ENCODE measurements around the gene RRP1.

RRP1 gene

DNA sequence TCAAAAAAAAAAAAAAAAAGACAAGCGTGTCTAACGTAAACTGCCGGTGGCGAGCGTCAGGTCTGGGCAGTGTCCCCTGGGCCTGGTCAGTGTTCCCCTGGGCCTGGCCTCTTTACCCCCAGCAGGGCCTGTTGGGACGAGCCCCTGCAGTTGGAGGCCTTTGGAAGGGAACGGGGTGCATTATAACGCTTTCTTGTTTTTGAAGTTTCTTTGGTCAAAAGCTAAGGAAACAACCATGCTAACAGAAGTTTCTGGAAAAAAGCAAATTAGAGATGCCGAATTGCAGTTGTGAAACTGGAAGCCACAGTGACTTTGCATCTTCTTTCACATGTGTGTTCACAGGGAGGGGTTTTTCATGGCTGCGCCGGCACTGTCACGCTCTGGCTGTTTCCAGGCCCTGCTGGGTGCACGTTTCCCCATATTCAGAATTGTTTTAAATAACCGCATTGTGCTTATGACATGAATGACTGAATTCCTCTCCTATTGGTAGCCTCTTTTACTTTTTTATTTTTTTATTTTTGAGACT is 16.0 kb downstream of the RRP1 start:
- H3K4me3 ChIP-seq (ENCODE audit: low read depth, low read length) = no peak overlapping the region
- DNase-seq (ENCODE audit: low read depth, low spot score) = no peak
- in situ Hi-C loops (cut with HindIII; ENCODE audit: low sequenced_read_pairs) = no loop called here
- TF ChIP-seq, protein P1, sequence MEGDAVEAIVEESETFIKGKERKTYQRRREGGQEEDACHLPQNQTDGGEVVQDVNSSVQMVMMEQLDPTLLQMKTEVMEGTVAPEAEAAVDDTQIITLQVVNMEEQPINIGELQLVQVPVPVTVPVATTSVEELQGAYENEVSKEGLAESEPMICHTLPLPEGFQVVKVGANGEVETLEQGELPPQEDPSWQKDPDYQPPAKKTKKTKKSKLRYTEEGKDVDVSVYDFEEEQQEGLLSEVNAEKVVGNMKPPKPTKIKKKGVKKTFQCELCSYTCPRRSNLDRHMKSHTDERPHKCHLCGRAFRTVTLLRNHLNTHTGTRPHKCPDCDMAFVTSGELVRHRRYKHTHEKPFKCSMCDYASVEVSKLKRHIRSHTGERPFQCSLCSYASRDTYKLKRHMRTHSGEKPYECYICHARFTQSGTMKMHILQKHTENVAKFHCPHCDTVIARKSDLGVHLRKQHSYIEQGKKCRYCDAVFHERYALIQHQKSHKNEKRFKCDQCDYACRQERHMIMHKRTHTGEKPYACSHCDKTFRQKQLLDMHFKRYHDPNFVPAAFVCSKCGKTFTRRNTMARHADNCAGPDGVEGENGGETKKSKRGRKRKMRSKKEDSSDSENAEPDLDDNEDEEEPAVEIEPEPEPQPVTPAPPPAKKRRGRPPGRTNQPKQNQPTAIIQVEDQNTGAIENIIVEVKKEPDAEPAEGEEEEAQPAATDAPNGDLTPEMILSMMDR (IDR thresholded peaks at IDR 0.05; ENCODE audit: low read depth, low read length) = no peak

DNA sequence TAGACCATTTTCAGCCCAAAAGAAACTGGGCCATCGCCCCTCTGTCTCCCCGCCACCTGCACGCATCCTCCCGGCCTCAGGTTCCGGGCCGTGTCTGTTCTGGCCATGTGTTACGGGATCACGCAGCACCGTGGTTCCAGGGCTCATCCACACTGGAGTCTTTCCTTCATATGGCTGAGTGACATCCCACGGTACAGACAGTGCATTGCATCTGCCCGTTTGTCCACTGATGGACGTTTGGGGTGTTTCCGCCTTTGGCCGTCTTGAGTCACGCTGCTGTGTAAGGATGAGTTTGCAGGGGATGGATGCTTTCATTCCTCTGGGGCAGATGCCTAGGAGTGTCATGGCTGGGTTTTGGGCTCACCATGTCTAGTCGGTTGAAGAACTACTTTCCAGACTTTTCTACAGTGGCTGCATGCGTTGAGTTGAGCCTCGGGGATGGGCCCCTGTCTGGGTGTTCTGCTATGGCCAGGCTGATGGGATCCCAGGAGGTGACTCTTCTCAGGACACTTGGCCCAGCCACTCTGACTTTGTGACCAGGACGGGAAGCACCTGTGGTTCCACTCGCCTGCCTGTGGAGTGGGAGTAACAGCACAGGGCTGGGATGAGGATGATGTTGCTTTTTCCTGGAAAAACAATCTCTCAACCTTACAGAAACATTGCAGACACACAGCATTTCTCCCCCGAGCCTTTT is 16.8 kb downstream of the RRP1 start:
- in situ Hi-C loops (cut with HindIII; ENCODE audit: low sequenced_read_pairs) = no loop called here
- TF ChIP-seq, protein P1 (IDR thresholded peaks at IDR 0.05; ENCODE audit: low read depth, low read length) = no peak
- no peak overlapping the region for H3K4me3 ChIP-seq (ENCODE audit: low read depth, low read length)
- no peak for DNase-seq (ENCODE audit: low read depth, low spot score)

DNA sequence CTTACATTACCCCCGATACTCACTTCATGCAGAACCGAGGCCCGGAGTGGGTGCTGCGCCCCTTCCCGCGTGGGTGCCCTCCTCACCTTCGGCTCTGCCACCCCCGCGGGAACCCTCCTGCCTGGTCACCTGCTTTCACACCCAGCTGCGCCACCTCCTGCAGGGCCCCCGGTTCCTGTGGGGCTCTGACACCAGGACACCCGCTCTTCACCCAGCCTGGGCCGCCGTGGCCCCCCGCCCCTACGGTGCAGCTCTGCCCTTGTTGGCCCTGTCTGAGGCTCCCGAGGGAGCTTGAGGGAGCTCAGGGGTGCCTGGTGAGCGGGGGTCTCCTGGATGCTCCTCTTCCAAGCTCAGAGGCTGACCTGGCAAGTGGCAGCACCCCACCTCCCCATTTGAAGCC is 19.0 kb downstream of the RRP1 start:
- TF ChIP-seq, protein P1 (IDR thresholded peaks at IDR 0.05; ENCODE audit: low read depth, low read length) = no peak
- DNase-seq (ENCODE audit: low read depth, low spot score) = no peak
- in situ Hi-C loops (cut with HindIII; ENCODE audit: low sequenced_read_pairs) = no loop called here
- no peak overlapping the region for H3K4me3 ChIP-seq (ENCODE audit: low read depth, low read length)

DNA sequence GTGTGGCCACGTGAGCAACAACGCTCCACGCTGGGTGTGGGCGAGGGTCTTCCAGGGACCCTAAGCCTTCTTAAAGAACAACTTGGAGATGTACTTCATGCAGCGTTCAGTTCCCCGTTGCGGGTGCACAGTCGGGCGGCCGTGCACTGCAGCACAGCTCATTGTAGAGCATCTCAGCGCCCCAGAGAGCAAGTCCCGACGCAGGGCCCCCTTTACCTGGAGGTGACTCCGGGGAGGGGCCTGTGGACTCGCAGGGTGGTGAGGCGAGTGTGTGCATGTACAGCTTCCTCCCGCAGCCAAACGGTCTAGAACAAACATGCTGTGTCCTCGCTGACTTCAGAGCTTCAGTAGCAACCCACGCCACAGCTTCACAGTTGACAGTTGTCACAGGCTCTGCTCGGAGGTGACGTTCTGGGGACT is 19.5 kb downstream of the RRP1 start:
- in situ Hi-C loops (cut with HindIII; ENCODE audit: low sequenced_read_pairs) = no loop called here
- no peak overlapping the region for H3K4me3 ChIP-seq (ENCODE audit: low read depth, low read length)
- DNase-seq (ENCODE audit: low read depth, low spot score) = no peak
- TF ChIP-seq, protein P1 (IDR thresholded peaks at IDR 0.05; ENCODE audit: low read depth, low read length) = no peak

DNA sequence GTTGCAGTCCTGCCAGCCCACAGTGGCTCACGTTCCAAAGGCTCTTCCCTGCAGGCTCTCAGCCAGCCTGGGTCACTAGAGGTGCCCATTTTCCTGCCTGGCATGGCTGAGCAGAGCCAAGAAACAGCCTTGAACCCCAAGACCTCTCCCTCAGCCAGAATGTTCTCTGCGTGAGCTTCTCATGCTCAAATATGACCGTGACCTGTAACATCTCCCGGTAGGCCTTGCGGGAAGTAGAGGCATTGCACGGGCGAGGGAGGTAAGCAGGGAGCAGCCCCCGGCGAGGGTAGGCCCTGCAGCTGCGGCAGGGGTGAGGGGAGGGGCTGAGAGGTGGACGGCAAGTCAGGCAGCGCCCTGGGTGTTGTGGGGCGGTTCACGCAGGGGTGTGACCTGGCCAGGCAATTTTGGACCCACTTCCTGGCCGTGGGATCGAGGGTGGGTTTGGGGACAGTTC is 20.0 kb downstream of the RRP1 start:
- no peak overlapping the region for H3K4me3 ChIP-seq (ENCODE audit: low read depth, low read length)
- TF ChIP-seq, protein P1 (IDR thresholded peaks at IDR 0.05; ENCODE audit: low read depth, low read length) = no peak
- in situ Hi-C loops (cut with HindIII; ENCODE audit: low sequenced_read_pairs) = no loop called here
- DNase-seq (ENCODE audit: low read depth, low spot score) = no peak

DNA sequence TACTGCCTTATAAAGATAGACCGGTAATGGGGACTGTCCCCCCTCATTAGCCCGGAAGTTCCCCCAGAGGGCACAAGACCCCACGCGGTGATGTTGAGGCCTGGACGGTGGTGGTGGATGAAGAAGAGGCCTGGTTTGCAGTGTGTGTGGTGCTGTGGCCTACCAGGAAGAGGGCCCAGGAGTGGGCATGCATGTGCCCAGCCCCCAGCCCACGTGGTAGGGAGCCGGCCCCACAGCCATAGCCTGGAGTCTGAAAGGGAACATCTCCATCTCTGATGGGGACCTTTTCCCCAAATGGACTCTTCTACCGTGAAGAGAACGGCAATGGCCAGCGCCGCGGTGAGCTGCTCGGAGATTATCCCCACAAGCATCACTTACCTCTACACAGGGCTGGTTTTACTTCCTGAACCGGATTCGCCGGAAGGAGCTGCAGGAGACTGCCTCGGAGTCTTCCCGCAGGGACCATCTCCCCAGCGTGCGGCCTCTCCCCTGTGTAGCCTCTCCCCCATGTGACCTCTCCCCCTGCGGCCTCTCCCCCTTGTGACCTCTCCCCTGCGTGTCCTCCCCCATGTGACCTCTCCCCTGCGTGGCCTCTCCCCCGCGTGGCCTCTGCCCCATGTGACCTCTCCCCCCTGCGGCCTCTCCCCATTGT is 20.6 kb downstream of the RRP1 start:
- no peak for DNase-seq (ENCODE audit: low read depth, low spot score)
- in situ Hi-C loops (cut with HindIII; ENCODE audit: low sequenced_read_pairs) = no loop called here
- H3K4me3 ChIP-seq (ENCODE audit: low read depth, low read length) = no peak overlapping the region
- TF ChIP-seq, protein P1 (IDR thresholded peaks at IDR 0.05; ENCODE audit: low read depth, low read length) = no peak
